ENCODE measurements around the gene BEND3. TPM values are rescaled to one million over a fixed set of nuclear protein-coding genes. Genes with fewer than 3 reads are reported as not detected.
A peak's percentile ranks its signal among the peaks of the same experiment; 100 is the strongest.
"Not testable (repeated sequence)": the region's sequence is repeated elsewhere in the genome, so short reads cannot be mapped to it uniquely, and the experiment has no call there.

The BEND3 gene
- total RNA-seq, 4 donors from 2014 or later, result 1.3 to 8.5 (median 1.7) TPM

- no peak for TF ChIP-seq CTCF (IDR thresholded peaks at IDR 0.05)
- no peak for ATAC-seq (ENCODE audit: low FRiP score)
- DNase-seq (ENCODE audit: low spot score), result no peak
These were observed 5.1 kb upstream of the BEND3 start for GRCh38 chr6:107120404-107120803.

GRCh38 chr6:107118976-107119375 is 3.7 kb upstream of the BEND3 start:
- TF ChIP-seq CTCF (IDR thresholded peaks at IDR 0.05), result no peak
- ATAC-seq (ENCODE audit: low FRiP score) (no peak), DNase-seq (ENCODE audit: low spot score) (no peak)

GRCh38 chr6:107118540-107118939 is 3.2 kb upstream of the BEND3 start:
- ATAC-seq (ENCODE audit: low FRiP score); DNase-seq (ENCODE audit: low spot score): not testable (repeated sequence)

GRCh38 chr6:107116931-107117330 is 1.6 kb upstream of the BEND3 start:
- no peak for DNase-seq (ENCODE audit: low spot score)
- no peak for TF ChIP-seq CTCF (IDR thresholded peaks at IDR 0.05)
- no peak for ATAC-seq (ENCODE audit: low FRiP score)

- ATAC-seq (ENCODE audit: low FRiP score) (no peak), DNase-seq (ENCODE audit: low spot score) (no peak)
- TF ChIP-seq CTCF (IDR thresholded peaks at IDR 0.05), result no peak
These were observed 1.1 kb upstream of the BEND3 start for GRCh38 chr6:107116328-107116892.

GRCh38 chr6:107115695-107116327 is 496 bp upstream of the BEND3 start:
- TF ChIP-seq CTCF (IDR thresholded peaks at IDR 0.05), result no peak
- DNase-seq (ENCODE audit: low spot score) (no peak), ATAC-seq (ENCODE audit: low FRiP score) (peak; percentile 22)

GRCh38 chr6:107114213-107114925 is 946 bp downstream of the BEND3 start:
- ATAC-seq (ENCODE audit: low FRiP score) (peak; percentile 99), DNase-seq (ENCODE audit: low spot score) (peak; percentile 43)
- TF ChIP-seq CTCF (IDR thresholded peaks at IDR 0.05), result peak in 2 of 3 donors; percentile 94 to 95

Measured in omental fat pad (tissue), 4 donors.